HT-29 (cell line): ENCODE data around the gene PLCH2. TPM values are rescaled to one million over a fixed set of nuclear protein-coding genes. Genes with fewer than 3 reads are reported as not detected.
"Not testable (repeated sequence)": the region's sequence is repeated elsewhere in the genome, so short reads cannot be mapped to it uniquely, and the experiment has no call there.

Experiments used
- DNase-seq: peaks from one replicate; pipeline ENCODE4 v3.0.0-alpha.2; 2015; ENCODE audit warnings: low spot score
- total RNA-seq: library from RNA; depleted of rRNA; stranded (reverse); fragments of >200 nt; shearing (Covaris generic); gene quantifications from 2 replicates; pipeline ENCODE4 v1.2.3, GENCODE V29; 2014

Gene PLCH2
- total RNA-seq, 1 experiment from 2014 or later = 5.3 TPM

GRCh38 chr1:2440346-2440745 lies 35.7 kb upstream of the PLCH2 start:
- DNase-seq = not testable (repeated sequence)

- no peak for DNase-seq
These were observed 34.3 kb upstream of the PLCH2 start for GRCh38 chr1:2441746-2442145.

GRCh38 chr1:2442661-2443060 lies 33.4 kb upstream of the PLCH2 start:
- no peak for DNase-seq

GRCh38 chr1:2443277-2444137 lies 32.6 kb upstream of the PLCH2 start:
- DNase-seq = no peak

- DNase-seq = no peak
These were observed 31.9 kb upstream of the PLCH2 start for GRCh38 chr1:2444138-2444591.

- no peak for DNase-seq
These were observed 30.8 kb upstream of the PLCH2 start for GRCh38 chr1:2445162-2445822.

DNA sequence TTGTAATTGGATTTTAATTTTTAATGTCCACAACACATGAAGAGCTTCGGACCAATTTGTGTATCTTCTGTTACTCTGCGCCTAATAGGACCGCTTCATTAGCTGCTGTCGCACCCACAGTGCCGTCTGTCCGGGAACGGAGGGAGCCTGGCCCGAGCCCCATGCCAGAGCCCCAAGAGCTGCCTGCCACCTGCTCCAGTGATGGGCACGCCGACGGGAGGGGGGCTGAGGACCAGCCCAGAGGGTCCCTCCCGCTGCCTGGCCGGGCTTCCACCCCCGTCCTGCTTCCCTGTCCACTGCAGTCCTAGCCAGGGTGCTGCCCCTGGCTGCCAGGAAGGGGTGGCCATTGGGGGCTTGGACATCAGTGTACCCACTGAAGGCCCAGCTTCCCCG lies 30.3 kb upstream of the PLCH2 start:
- DNase-seq = no peak

DNA sequence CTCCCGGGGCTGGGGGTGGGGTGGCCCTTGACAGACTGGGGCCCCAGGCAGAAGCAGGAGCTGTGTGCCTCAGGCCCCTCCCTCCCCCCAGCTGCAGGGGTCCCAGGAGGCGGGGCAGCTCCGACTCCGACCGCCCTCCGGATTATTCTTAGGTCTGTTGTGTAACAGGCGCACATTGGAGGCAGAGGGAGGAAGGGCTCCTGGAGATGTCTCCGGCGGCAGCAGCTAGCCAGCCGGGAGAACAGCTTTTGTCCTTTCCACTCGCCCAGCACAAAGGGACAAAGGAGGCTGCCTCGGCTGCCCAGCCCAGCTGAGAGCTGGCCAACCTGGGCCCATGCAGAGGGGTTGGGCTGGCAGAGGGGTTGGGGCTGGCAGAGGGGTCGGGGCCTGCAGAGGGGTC lies 29.7 kb upstream of the PLCH2 start:
- DNase-seq = no peak

DNA sequence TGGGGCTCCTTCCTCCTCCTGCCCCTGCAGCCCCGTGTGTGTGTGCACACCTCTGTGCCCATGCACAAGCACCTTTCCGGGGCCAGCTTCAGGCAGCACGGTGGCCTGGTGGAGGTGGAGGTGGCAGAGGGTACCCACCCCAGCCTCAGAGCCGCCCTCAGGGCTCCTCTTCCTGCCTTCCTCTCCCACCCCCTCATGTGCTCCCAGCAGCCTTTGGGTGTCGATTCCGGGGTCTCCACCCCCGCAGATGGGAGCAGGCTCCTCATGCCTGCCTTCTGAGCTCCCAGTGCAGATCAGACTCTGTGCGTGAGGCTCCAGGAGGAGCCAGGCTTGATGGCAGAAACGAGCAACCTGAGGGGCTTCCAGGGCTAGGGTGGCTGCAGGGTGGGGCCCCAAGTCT lies 29.2 kb upstream of the PLCH2 start:
- no peak for DNase-seq

GRCh38 chr1:2447276-2448097 lies 28.6 kb upstream of the PLCH2 start:
- no peak for DNase-seq

DNA sequence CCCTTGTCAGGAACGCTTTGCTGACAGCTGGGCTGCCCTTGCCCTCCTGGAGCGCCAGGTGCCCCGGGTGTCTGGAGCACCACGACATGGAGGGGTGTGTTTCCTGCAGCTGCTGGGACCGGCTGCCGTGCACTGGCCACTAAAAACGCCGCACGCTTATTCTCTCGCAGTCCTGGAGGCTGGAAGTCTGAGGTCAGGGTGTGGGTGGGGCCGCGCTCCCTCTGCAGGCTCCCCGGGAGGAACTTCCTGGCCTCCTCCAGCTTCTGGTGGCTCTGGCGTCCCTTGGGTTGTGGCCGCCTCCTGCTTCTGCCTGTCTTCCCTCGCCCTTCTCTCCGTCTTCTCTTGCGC lies 28.0 kb upstream of the PLCH2 start:
- no peak for DNase-seq

GRCh38 chr1:2449636-2450454 lies 26.2 kb upstream of the PLCH2 start:
- DNase-seq = no peak

DNA sequence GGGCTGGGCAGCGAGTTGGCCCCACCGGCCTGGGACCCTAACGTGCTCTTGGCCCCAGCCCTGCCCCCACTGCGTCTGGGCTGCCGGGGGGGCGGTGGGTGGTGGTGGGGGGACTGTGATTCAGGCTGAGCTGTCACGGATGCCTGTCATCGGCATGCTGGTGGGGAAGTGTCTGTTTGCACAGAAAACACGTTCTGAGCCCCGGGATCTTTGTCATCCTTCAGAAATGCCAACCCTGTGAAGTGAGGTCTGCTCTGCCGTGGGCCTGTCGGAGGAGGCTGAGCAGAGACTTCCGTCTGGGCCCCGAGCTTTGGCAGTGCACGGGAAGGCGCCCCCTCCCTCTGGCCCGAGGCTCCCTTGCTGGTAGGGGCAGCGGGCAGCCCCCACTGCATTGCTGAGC lies 24.3 kb upstream of the PLCH2 start:
- DNase-seq = no peak

DNA sequence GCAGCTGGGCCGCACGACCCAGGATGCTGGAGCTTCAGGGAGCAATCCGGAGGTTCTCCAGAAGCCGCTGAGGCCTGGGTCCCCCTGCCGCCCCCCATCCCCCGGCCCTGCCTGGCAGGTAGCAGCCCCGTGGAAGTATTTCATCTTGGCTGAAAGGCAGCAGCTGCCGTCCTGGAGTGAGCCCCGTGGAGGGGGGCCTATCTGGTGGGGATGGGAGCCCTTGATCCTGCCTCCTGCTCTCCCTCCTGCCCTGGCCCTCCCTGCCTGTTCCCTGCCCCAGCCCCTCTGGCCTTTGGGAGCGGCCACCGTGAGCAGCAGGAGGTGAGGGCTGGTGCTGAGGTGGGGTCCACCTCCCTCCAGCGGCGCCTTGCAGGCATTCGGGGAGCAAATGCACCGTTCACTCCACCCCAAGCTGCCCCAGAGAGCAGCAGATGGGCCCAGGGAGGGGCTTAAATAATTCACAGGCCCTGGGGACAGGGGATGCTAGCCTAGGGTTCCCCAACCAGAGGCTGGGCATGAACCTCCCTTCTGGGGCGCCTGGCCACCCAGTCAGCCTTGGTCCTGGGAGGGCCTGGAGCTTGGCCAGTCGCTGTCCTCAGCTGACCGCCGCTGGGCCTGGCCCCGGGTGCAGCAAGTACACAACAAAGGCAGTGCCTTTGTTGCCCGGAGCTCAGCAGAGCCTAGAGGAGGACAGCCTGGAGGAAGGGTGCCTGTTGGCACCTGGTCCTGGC lies 23.7 kb upstream of the PLCH2 start:
- no peak for DNase-seq

DNA sequence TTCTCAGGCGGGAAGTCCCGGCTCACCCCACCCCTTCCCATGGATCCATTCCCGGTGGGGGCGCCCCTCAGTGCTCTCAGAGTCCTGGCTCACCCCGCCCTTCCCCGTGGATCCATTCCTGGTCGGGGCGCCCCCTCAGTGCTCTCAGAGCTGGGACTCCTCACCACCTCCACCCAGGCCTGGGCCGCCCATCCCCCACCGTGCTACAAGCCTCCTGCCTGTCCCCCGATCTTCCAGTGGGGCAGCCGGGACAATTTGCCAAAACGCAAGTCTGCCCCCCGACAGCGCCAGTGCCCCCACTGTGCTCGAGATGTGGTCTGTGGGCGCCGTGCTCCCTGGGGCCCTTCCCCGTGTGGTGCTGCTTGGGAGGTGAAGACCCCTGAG lies 23.2 kb upstream of the PLCH2 start:
- DNase-seq = no peak

GRCh38 chr1:2454227-2454626 lies 21.9 kb upstream of the PLCH2 start:
- DNase-seq = no peak

- no peak for DNase-seq
These were observed 20.3 kb upstream of the PLCH2 start for GRCh38 chr1:2455757-2456156.

- no peak for DNase-seq
These were observed 18.6 kb upstream of the PLCH2 start for GRCh38 chr1:2457444-2457843.

GRCh38 chr1:2458687-2459086 lies 17.4 kb upstream of the PLCH2 start:
- DNase-seq = no peak

GRCh38 chr1:2459102-2459753 lies 16.9 kb upstream of the PLCH2 start:
- DNase-seq = not testable (repeated sequence)
